SK-MEL-5 (cell line): ENCODE measurements around the gene CDKN1B. TPM values are rescaled to one million over a fixed set of nuclear protein-coding genes. Genes with fewer than 3 reads are reported as not detected.

ENCODE experiments used
- DNase-seq: peaks from one replicate; pipeline ENCODE4 v3.0.0-alpha.2; 2016; ENCODE audit warnings: low read depth, low spot score
- in situ Hi-C: cut with HindIII; loops from 2 replicates; pipeline ENCODE4 v1.10.0; 2016; ENCODE audit warnings: low sequenced_read_pairs, high pct_unique_total_duplicates, low pct_unique_long_range_greater_than_20kb
- total RNA-seq: library from RNA; depleted of rRNA; stranded (reverse); fragments of >200 nt; shearing (Covaris generic); gene quantifications from 2 replicates; pipeline ENCODE4 v1.2.3, GENCODE V29; 2014

CDKN1B gene
- total RNA-seq, 1 experiment from 2014 or later, result 39.7 TPM

DNA sequence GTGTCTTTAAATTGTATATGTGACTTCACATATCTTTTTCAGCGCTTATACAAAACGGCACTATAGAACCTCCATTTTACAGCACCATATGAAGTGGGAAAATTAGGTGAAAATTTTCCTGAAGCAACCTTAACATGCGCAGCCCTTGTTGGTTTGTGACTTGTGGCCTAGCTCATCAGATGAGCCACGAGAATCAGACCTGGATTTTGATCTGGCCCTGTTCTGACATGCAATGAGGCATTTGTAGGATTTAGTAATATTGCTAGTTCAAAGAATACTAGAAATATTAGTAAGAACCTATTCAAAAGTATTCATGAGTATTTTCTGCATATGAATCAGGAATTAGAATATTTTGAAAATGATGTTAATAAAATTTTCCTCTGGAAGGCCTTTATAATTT, 2.9 kb downstream of the CDKN1B start:
- in situ Hi-C loops, result no loop called here
- no peak for DNase-seq

GRCh38 chr12:12720672-12721161, 3.5 kb downstream of the CDKN1B start:
- in situ Hi-C loops, result no loop called here
- DNase-seq, result no peak

GRCh38 chr12:12721176-12721751, 4.1 kb downstream of the CDKN1B start:
- in situ Hi-C loops, result no loop called here
- no peak for DNase-seq

- in situ Hi-C loops, result no loop called here
- no peak for DNase-seq
Measured at GRCh38 chr12:12721814-12722434, 4.8 kb downstream of the CDKN1B start.

GRCh38 chr12:12722435-12723148, 5.4 kb downstream of the CDKN1B start:
- in situ Hi-C loops, result no loop called here
- DNase-seq, result peak; percentile 32

DNA sequence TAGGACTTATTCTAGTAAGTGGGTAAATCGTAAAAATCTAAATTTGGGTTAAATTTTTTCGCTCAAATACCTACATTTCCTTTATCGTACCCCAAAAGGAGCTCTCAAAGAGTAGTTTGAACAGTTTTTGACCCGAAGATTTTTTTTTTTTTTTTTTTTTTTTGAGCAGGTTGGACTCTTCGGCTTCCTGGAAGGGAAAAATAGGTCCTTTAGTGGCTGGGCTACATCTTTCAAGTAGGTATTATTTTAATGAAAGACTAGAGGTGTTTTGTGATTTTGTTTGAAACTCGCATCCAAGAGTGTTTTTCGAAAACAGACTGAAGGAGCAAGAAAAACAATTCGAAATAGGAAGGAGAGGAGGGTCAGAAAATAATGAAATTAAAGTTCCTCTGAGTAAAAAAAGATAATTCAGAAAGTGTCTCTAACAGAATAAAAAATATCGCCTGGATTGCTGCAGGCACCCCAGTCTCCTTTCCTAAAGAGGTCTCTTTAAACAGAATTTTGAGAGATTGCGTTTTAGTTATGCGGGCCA, 6.0 kb downstream of the CDKN1B start:
- in situ Hi-C loops, result no loop called here
- DNase-seq, result no peak

DNA sequence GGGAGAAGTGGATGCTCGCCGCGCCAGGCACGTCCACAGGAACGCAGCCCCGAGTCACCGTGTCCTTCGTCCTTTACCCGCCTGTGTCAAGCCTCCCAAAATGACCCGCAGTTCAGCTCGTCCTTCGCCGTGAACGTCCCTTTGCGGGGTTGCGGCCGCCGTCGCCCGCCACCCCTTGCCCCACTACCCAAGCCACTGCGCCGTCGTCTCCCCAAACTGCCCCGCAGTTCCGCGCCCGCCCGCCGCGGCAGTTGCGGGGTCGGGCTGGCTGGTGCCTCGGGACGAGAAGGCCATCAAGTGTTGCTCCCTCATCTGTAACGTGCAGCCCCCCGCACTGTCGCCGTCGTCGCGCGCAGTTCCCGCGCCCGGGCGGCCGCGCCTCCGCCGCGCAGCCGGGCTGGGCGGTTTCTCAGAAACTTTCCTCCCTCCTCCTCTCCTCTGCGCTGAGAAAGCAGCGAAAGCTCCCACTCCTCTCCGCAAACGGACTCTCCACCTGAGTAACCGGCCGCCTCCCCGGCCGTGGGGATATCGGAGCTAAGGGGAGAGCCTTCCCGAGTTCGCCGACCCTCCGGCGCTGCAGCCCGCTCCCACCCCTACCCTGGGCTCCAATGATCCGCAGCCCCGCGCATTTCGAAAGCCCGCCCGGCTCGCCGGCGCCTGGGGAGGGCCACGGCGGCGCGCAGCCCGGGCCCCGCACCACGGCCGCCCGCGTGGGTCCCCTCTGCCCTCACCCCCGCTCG, 6.7 kb downstream of the CDKN1B start:
- in situ Hi-C loops, result no loop called here
- DNase-seq, result no peak

GRCh38 chr12:12724421-12725085, 7.4 kb downstream of the CDKN1B start:
- DNase-seq, result no peak
- in situ Hi-C loops, result no loop called here

GRCh38 chr12:12725086-12725955, 8.2 kb downstream of the CDKN1B start:
- in situ Hi-C loops, result no loop called here
- DNase-seq, result peak; percentile 98

GRCh38 chr12:12725956-12726554, 8.9 kb downstream of the CDKN1B start:
- no peak for DNase-seq
- in situ Hi-C loops, result no loop called here

- no peak for DNase-seq
Measured at GRCh38 chr12:12726555-12727093, 9.5 kb downstream of the CDKN1B start.

GRCh38 chr12:12731178-12731577, 14.0 kb downstream of the CDKN1B start:
- in situ Hi-C loops, result no loop called here
- DNase-seq, result no peak

More at GRCh38 chr12:12726555-12727093, 9.5 kb downstream of the CDKN1B start:
- in situ Hi-C loops, result no loop called here

- in situ Hi-C loops, result no loop called here
- DNase-seq, result no peak
Measured at GRCh38 chr12:12731785-12732184, 14.6 kb downstream of the CDKN1B start.

DNA sequence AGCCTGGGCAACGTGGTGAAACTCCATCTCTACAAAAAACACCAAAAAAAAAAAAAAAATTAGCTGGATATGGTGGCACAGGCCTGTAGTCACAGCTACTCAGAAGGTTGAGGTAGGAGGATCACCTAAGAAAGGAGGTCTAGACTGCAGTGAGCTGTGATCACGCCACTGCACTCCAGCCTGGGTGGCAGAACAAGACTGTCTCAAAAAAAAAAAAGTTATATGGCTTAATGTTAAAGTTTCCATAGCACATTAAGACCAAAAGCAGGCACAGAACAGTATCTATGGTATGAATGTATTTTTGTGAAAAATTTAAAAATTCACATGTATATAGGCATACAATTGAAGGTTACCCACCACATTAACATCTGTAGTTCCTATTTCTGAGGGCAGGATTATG, 15.9 kb downstream of the CDKN1B start:
- in situ Hi-C loops, result no loop called here

GRCh38 chr12:12734054-12734453, 16.9 kb downstream of the CDKN1B start:
- in situ Hi-C loops, result no loop called here
- no peak for DNase-seq

More for the DNA sequence above, 15.9 kb downstream of the CDKN1B start:
- DNase-seq, result no peak

- no peak for DNase-seq
- in situ Hi-C loops, result no loop called here
Measured at GRCh38 chr12:12734561-12735071, 17.4 kb downstream of the CDKN1B start.
